HG02588 (cell line): Measurements from ENCODE around the gene NPFFR1.
"Not testable (repeated sequence)": the region's sequence is repeated elsewhere in the genome, so short reads cannot be mapped to it uniquely, and the experiment has no call there.

Experiments used
- ATAC-seq: cut with Tn5 transposase; IDR thresholded peaks from one replicate; pipeline ENCODE4 v1.9.1; 2021; ENCODE audit warnings: mild to moderate bottlenecking, moderate library complexity; ENCODE audit not compliant: unreplicated experiment

The NPFFR1 gene

GRCh38 chr10:70258216-70258615 lies 25.6 kb downstream of the NPFFR1 start:
- ATAC-seq = no peak

DNA sequence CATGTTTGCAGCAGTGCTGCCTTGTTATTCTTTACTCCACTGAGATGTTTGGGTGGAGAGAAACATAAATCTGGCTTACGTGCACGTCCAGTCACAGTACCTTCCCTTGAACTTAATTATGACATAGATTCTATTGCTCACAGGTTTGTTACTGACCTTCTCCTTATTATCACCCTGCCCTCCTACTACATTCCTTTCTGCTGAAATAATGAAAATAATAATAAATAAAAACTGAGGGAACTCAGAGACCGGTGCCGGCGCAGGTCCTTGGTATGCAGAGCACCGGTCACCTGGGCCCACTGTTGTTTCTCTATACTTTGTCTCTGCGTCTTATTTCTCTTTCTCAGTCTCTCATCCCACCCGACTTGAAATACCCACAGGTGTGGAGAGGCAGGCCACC lies 26.0 kb downstream of the NPFFR1 start:
- not testable (repeated sequence) for ATAC-seq

- ATAC-seq = no peak
Measured at GRCh38 chr10:70256463-70256862, 27.3 kb downstream of the NPFFR1 start.

GRCh38 chr10:70255329-70256299 lies 28.2 kb downstream of the NPFFR1 start:
- ATAC-seq = no peak

DNA sequence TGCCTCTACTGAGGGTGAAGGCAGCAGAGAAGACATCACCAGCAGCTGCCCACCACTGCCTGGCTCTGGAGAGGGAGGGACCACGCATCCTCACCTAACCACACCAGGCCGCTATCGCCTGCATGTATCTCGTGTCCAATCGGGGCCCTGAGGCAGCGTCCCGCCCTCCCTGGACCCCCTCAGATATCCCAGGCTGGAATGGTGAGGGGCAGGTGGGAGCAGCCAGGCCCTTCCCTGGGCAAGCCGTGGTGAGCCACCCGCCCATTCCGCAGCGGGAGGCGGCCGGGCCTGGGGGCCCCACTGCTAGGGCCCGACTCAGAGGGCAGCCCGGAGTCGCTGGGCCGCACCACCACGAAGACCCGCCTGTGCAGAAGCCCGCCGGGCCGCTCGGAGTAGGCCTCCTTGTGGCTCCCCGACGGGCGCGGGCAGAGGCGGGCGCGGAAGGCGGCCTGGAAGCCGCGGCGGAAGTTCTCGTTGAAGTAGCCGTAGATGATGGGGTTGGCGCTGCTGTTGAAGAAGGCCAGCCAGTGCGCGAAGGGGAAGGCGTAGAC lies 29.0 kb downstream of the NPFFR1 start:
- no peak for ATAC-seq

GRCh38 chr10:70253878-70254765 lies 29.7 kb downstream of the NPFFR1 start:
- ATAC-seq = no peak

DNA sequence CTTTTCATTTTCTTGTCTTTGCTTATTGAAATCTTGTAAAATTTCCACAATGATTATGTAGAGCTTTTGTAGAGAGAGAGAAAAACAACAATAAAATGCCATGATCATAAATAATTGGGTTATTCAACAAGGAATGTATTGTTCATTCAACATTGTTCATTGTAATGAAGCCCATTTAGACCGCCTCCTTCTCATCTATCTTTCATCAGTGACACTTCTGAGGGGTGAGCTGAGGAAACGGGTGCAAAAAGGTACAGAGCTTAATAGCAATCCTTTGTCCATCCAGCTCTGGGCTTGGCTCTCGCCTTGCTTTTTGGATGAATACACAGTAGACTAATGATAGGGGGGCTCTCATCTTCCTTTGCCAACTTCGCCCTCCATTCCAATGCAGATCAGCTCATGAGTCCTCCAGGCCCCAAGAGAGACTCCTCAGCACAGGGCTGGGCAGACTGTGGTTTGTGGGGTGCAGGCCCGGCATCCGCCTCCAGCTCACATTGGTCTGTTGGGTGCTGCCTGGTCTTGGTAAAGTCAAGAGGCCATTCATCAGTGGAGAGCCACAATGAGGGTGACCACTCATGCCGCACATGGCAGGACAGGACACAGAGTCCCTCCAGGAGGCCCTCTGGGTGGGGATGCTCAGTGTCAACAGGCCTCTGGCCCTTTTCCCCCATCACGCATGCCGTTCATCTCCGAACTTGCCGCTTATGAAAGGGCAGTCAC lies 32.7 kb downstream of the NPFFR1 start:
- no peak for ATAC-seq

- no peak for ATAC-seq
Measured at GRCh38 chr10:70247360-70247759, 36.4 kb downstream of the NPFFR1 start.

DNA sequence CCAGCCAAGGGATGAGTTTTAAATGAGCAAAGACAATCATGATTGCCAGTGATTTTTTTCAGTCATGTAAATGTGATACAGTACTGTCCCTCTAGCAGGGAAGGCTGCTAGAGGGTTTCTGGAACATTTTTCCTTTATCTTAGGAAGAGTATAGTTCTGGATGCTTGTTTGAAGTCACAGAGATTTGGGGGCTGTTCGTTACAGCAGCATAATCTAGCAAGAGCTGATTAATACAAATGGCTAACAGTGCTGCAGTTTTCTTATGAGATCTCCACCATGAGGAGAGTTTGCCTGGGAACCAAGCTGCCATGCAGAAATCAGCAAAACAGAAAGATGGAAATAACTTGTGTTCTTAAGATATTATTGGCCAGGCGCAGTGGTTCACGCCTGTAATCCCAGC lies 42.7 kb downstream of the NPFFR1 start:
- ATAC-seq = no peak

- ATAC-seq = not testable (repeated sequence)
Measured at GRCh38 chr10:70239986-70240385, 43.8 kb downstream of the NPFFR1 start.

DNA sequence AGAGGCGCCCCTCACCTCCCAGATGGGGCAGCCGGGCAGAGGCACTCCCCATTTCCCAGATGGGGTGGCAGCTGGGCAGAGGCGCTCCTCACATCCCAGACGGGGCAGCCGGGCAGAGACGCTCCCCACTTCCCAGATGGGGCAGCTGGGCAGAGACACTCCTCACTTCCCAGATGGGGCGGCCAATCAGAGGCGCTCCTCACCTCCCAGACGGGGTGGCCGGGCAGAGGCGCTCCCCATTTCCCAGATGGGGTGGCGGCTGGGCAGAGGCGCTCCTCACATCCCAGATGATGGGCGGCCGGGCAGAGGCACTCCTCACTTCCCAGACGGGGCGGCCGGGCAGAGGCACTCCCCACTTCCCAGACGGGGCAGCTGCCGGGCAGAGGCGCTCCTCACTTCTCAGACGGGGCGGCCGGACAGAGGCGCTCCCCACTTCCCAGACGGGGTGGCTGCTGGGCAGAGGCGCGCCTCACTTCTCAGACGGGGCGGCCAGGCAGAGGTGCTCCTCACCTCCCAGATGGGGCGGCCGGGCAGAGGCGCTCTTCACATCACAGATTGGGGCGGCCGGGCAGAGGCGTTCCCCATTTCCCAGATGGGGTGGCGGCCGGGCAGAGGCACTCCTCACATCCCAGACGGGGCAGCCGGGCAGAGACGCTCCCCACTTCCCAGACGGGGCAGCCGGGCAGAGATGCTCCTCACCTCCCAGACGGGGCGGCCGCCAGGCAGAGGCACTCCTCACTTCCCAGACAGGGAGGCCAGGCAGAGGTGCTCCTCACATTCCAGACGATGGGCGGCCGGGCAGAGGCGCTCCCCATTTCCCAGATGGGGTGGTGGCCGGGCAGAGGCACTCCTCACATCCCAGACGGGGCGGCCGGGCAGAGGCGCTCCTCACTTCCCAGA lies 44.5 kb downstream of the NPFFR1 start:
- not testable (repeated sequence) for ATAC-seq

DNA sequence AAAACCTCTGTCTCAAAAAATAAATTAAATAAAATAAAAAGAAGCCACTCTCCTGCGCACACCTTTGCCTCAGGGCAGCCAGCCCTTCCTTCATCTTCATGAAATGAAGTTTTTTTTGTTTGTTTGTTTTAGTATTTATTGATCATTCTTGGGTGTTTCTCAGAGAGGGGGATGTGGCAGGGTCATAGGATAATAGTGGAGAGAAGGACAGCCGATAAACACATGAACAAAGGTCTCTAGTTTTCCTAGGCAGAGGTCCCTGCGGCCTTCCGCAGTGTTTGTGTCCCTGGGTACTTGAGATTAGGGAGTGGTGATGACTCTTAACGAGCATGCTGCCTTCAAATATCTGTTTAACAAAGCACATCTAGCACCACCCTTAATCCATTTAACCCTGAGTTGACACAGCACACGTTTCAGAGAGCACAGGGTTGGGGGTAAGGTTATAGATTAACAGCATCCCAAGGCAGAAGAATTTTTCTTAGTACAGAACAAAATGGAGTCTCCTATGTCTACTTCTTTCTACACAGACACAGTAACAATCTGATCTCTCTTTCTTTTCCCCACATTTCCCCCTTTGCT lies 45.8 kb downstream of the NPFFR1 start:
- ATAC-seq = not testable (repeated sequence)

DNA sequence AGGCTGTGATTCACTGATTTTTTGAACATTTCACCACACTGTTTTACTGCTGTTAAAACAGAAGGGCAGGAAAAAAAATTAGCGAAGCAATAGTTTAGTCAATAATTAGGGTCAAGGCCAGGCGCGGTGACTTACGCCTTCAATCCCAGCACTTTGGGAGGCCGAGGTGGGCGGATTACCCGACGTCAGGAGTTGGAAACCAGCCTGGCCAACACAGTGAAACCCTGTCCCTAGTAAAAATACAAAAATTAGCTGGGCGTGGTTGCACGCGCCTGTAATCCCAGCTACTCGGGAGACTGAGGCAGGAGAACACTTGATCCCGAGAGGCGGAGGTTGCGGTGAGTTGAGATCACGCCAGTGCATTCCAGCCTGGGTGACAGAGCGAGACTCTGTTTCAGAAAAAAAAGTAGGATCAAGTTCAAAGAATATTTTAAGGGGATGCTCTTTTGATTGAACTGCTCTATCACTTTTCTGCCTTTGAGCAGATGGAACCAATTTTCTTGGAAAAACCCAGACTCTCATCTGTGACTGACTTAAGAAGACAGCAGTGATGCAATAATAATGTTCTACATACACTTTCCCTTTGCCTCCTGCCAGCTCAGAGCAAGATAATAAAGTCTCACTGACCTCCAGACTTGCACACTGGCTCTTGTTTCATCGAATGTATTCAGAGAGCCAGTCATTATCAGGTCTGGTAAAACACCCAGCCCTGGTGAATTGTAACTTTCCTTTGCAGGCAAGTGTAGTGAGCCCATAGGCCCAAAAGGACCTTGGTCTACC lies 48.9 kb downstream of the NPFFR1 start:
- ATAC-seq = no peak

GRCh38 chr10:70233939-70234300 lies 49.9 kb downstream of the NPFFR1 start:
- ATAC-seq = no peak

DNA sequence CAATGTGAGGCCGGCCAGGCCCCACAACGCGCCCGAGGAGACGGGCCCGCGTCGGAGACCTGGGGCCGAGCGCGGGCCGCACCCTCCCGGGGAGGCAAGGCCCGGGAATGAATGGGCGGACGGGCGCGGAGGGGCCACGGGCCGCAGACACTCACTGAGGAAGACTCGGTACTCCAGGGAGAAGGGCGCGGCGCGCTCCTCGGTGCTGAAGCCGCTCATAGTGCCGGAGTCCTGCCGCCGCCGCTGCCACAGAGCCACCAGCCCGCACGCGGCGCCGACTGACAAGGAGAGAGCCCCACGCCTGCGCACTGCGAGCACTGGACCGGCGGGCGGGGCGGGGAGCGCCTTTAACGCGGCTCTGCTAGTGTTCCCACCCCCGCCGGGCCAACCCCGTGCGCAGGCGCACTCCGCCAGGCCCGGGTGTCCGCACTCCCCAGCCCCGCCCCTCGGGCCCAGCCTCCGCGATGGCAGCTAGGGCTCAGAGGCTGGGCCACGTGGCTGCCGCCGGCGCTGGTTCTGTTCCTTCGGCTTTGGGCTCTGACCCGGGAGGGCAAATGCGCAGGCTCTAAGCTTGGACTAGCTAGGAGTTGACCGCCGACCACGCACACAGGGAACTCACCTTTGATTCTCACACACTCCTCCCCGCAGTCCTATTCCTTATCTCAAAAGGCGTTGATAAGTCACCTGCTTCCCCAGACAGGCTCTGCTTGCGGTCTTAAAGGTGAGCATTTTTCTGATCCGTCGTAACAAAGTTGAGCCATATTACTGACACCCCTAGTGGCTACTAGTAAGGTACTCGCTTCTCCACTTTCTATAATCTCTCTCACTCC lies 50.5 kb downstream of the NPFFR1 start, which contains the start of gene PPA1:
Gene PPA1 (minus strand): TSS at position 321 of the 830 bp plus-strand sequence. CDS start 102 bp downstream, at position 219.
- ATAC-seq = peak; percentile 87

DNA sequence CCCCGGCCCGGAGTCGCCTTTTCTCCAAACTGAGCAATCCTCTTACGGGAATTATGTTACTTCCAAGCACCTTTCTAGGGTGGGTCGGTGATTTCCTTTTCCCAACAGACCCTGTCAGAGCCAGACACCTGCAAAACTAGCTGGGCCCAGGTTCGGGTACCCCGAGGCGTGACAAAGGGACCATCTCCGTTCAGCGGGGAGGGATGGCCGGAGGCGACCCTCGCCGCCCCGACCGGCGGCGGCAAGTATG lies 51.0 kb downstream of the NPFFR1 start:
- no peak for ATAC-seq

DNA sequence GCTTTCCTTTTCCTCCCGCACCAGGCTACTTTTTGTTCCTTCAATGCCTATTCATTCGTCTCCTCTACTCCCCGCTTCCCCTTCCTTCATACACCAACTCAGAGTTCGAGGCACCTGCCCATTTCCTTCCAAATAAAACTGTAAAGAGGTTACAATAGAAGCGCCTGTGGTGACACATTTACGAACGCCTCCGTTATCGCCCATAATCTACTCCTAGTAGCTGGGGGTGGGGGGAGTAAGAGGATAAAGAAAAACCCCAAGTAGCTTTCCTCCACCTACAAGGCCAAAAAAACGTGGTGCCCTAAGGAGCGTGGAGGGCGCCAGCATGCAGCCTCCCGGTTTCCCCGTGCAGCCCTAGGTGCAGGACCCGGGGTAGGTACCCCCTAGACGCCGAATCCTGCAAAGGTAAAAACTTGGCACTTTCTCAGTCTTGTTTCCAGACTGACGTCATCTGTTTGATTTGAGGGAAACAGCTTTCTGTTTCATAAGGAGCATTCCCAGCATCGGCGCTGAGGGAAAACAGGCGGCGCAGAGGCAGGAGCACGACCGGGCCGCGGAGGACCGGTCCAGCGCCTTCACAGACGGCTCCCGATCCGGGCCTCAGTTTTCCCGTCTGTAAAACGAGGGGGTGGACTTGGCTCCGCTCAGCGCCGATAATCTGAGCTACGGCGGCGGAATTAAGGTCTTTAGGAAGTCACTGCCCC lies 51.5 kb downstream of the NPFFR1 start:
- no peak for ATAC-seq
